SK-N-MC (cell line): Measurements from ENCODE around the gene ATOSB.
A peak's percentile ranks its signal among the peaks of the same experiment; 100 is the strongest.

Experiments used
- FOXP2 ChIP-seq: optimal IDR thresholded peaks from 2 replicates; pipeline ENCODE3; 2011; ENCODE audit warnings: mild to moderate bottlenecking, moderate library complexity; ENCODE audit not compliant: insufficient read depth; ENCODE audit errors: extremely low read length, control extremely low read depth
- POLR2AphosphoS5 ChIP-seq: IDR thresholded peaks from 2 replicates; pipeline ENCODE4 v1.6.1; 2012; ENCODE audit warnings: mild to moderate bottlenecking, low read depth, low read length, borderline replicate concordance

DNA sequence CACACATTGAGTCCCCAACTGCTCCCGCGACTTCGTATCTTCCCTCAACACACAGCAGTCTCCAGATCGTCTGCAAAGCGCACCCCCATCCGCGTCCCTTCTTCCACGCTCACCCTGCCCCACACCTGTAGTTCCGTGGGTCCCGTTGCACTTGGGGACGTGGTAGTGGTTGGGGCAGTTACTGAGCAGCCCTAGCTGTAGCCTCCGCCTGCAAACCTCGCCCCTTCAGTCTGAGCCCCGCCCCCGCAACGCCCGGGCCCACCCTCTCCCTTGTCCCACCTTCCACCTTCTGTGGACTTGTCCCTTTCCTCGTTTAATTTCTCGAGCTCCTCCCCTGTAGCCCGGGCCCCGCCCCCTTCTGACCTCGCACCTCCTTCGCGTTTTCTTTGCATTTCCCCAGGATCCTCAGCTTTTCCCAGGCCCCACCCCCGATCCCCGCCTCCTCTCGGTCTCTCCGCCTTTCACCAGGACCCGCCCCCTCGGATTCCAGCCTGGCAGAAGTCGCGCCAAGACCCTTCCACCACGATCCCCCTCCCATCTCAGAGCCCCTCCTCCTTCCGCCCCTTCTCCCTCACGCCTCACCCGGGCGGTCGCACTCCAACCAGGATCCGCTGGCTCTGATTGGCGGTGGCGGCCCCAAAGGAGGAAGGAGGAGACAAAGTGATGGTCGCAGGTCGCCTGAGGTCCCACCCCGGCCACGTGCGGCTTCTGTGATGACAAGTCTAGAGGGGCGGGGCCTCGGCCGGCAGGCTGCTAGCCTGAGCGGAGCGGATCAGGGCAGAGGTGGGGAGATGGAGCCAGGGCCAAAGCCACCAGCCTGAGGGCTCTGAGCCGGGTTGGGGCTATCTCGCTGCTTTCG is at the start of gene ATOSB:
- TF ChIP-seq POLR2AphosphoS5: no peak
- peak; percentile 44 for TF ChIP-seq FOXP2
